T-cell (primary cell): Measurements from ENCODE around the gene ARID5B. TPM values are rescaled to one million over a fixed set of nuclear protein-coding genes. Genes with fewer than 3 reads are reported as not detected.

Experiments used
- ATAC-seq, 4 experiments: fragments of 200-7000 bp in 3 of 4; fragments of 150-1000 bp in 1 of 4; cut with Tn5 transposase; replicated peaks in 1 of 4; 1 replicate in 3 of 4; 2 replicates in 1 of 4; pipeline ENCODE4 v1.10.0; 2021; ENCODE audit warnings: moderate library complexity in 3 of 4, mild to moderate bottlenecking in 2 of 4, moderate number of reproducible peaks in 1 of 4
- CTCF ChIA-PET, 2 donors: fragments of 300-600 bp; sonication (Branson Sonifier 250); formaldehyde crosslinking; loops; one replicate each; lab custom pipeline; 2022; ENCODE audit warnings: antibody characterized with exemption in 2 of 2; lab: Charles Lee
- POLR2A ChIA-PET, 2 donors: fragments of 300-600 bp; sonication (Branson Sonifier 250); formaldehyde crosslinking; loops; one replicate each; lab custom pipeline; 2022; ENCODE audit warnings: antibody characterized with exemption in 2 of 2; lab: Charles Lee
- DNase-seq, 35 experiments: peaks; one replicate each; pipeline versions ENCODE4 v3.0.0 to v3.0.0-alpha.2; 2013 to 2023
- H3K27ac ChIP-seq: one replicate; pipeline ENCODE4 v1.5.1; 2013; ENCODE audit warnings: low read length
- H3K27me3 ChIP-seq, 2 experiments: replicated peaks in 1 of 2; 1 replicate in 1 of 2; 2 replicates in 1 of 2; pipeline versions ENCODE4 v1.6.1 to v1.7.0; 2013; ENCODE audit warnings: low read length in 1 of 2, mixed read lengths in 1 of 2; ENCODE audit not compliant: control insufficient read depth in 2 of 2, insufficient read depth in 2 of 2; ENCODE audit errors: extremely low read depth in 1 of 2
- H3K36me3 ChIP-seq, 2 donors: 1 replicate in 1 of 2; 2 replicates in 1 of 2; pipeline versions ENCODE4 v1.6.1 to v1.7.0; 2013; ENCODE audit warnings: low read length in 1 of 2; ENCODE audit not compliant: control insufficient read depth in 2 of 2, insufficient read depth in 1 of 2; ENCODE audit errors: extremely low read depth in 1 of 2
- H3K4me1 ChIP-seq, 2 experiments: 1 replicate in 1 of 2; 2 replicates in 1 of 2; pipeline versions ENCODE4 v1.6.1 to v1.7.0; 2013; ENCODE audit warnings: low read length in 2 of 2, mixed read lengths in 1 of 2; ENCODE audit not compliant: insufficient read depth in 2 of 2, control insufficient read depth in 1 of 2; ENCODE audit errors: extremely low read depth in 1 of 2
- H3K4me3 ChIP-seq, 2 donors: 1 replicate in 1 of 2; 2 replicates in 1 of 2; pipeline versions ENCODE4 v1.5.1 to v1.7.0; 2013; ENCODE audit warnings: mild to moderate bottlenecking in 2 of 2, low read length in 1 of 2, moderate library complexity in 1 of 2; ENCODE audit not compliant: control insufficient read depth in 1 of 2; ENCODE audit errors: extremely low read depth in 1 of 2
- H3K9me3 ChIP-seq: 2 replicates; pipeline ENCODE4 v1.7.0; 2013
- H3K27ac Mint-ChIP-seq, 2 donors: one replicate each; pipeline ENCODE4 v1.8.0; 2020 to 2021; ENCODE audit warnings: mild to moderate bottlenecking in 2 of 2, mixed read lengths in 2 of 2
- H3K27me3 Mint-ChIP-seq, 2 donors: one replicate each; pipeline ENCODE4 v1.8.0; 2021 to 2022; ENCODE audit warnings: mixed read lengths in 2 of 2
- H3K36me3 Mint-ChIP-seq: one replicate; pipeline ENCODE4 v1.8.0; 2021; ENCODE audit warnings: mixed read lengths
- H3K4me1 Mint-ChIP-seq, 3 donors: one replicate each; pipeline ENCODE4 v1.8.0; 2020 to 2022; ENCODE audit warnings: mixed read lengths in 3 of 3, mild to moderate bottlenecking in 1 of 3
- H3K4me3 Mint-ChIP-seq, 3 donors: one replicate each; pipeline ENCODE4 v1.8.0; 2020 to 2022; ENCODE audit warnings: mild to moderate bottlenecking in 3 of 3, mixed read lengths in 3 of 3, moderate library complexity in 3 of 3
- H3K9me3 Mint-ChIP-seq, 3 donors: one replicate each; pipeline ENCODE4 v1.8.0; 2020 to 2022; ENCODE audit warnings: mixed read lengths in 3 of 3
- WGBS: methylation state at CpG from one replicate; pipeline ENCODE4 v1.1.5; 2013; ENCODE audit warnings: missing lambda C conversion rate; ENCODE audit not compliant: insufficient coverage; 5-methylcytosine and 5-hydroxymethylcytosine counted together
- total RNA-seq, 35 experiments: library from RNA in 6 of 35; stranded (reverse) in 6 of 35; fragments of 120-200 nt in 1 of 35; gene quantifications; one replicate each; pipeline versions ENCODE4 v1.2.1 to v1.2.4 and lab custom pipeline; 2013 to 2026

Gene ARID5B
- total RNA-seq, 5 donors from 2014 or later (not counting 1 experiment from before 2014, with no cell fraction given): 34.0 to 75.5 (median 42.5) TPM

- ATAC-seq (no peak), DNase-seq (no peak)
- Histone ChIP-seq H3K9me3 (no peaks in the 10 kb centered on the region), H3K27me3 (no peaks in the 10 kb centered on the region), H3K4me1 (peaks cover 0 to 2% of the 10 kb centered on the region in 2 experiments), H3K36me3 (no peaks in the 10 kb centered on the region), H3K4me3 (no peak overlapping the region), H3K27ac (no peak overlapping the region)
- Mint-ChIP-seq H3K36me3 (peaks cover 3% of the 10 kb centered on the region), H3K4me3 (no peak overlapping the region), H3K27ac (no peak overlapping the region), H3K27me3 (no peaks in the 10 kb centered on the region), H3K4me1 (peaks cover 5 to 17% (median 7%) of the 10 kb centered on the region in 3 donors), H3K9me3 (peaks cover 7 to 11% (median 8%) of the 10 kb centered on the region in 3 donors)
- ChIA-PET POLR2A (no interaction called here), CTCF (no interaction called here)
- 86% methylated on average over 1 of the region's 4 CpGs for WGBS
These were observed 230.2 kb downstream of the ARID5B start for GRCh38 chr10:62131724-62132123.

DNA sequence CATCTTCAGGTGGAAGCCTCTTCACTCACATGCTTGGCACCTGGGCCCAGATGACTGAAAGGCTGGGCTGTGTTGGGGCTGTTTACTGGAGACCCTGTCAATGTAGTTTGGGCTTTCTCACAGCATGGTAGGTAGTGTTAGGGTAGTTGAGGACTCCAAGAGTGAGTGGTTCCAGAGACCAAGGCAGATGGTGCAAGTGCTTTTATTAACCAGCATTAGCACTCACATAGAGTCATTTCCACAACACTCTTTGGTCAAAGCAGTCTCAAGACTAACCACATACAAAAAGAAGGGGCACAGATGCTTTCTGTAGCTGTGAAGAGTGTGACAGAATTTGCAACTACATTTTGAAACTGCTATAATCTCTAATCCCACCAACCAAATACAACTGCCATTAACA is 232.1 kb downstream of the ARID5B start:
- DNase-seq: no peak
- no peak overlapping the region for H3K4me3 Mint-ChIP-seq
- H3K9me3 Mint-ChIP-seq: peaks cover 8 to 14% (median 10%) of the 10 kb centered on the region in 3 donors
- Histone ChIP-seq H3K4me3 (no peak overlapping the region), H3K4me1 (no peaks in the 10 kb centered on the region), H3K9me3 (no peaks in the 10 kb centered on the region), H3K36me3 (no peaks in the 10 kb centered on the region), H3K27me3 (no peaks in the 10 kb centered on the region), H3K27ac (no peak overlapping the region)
- H3K4me1 Mint-ChIP-seq: peaks cover 0 to 7% (median 3%) of the 10 kb centered on the region in 3 donors
- H3K36me3 Mint-ChIP-seq: peaks cover 3% of the 10 kb centered on the region
- no peaks in the 10 kb centered on the region for H3K27me3 Mint-ChIP-seq
- no peak overlapping the region for H3K27ac Mint-ChIP-seq
- ATAC-seq: no peak
- CTCF ChIA-PET: no interaction called here
- POLR2A ChIA-PET: no interaction called here

- Mint-ChIP-seq H3K4me3 (no peak overlapping the region), H3K36me3 (no peaks in the 10 kb centered on the region), H3K27ac (no peak overlapping the region), H3K9me3 (peaks cover 0 to 5% (median 5%) of the 10 kb centered on the region in 3 donors), H3K27me3 (no peaks in the 10 kb centered on the region), H3K4me1 (peaks cover 0 to 11% (median 5%) of the 10 kb centered on the region in 3 donors)
- WGBS: no CpG with 5 or more reads among the region's 3 CpGs
- H3K9me3 ChIP-seq: no peaks in the 10 kb centered on the region
- H3K4me3 ChIP-seq: no peak overlapping the region
- H3K27ac ChIP-seq: no peak overlapping the region
- ChIA-PET POLR2A (interaction anchor here in 1 of 2 donors (0.7 kb wide), 1 partner anchor 190 kb away, joined by 5 read pairs; no protein-coding TSS in a partner anchor), CTCF (interaction anchor here in 1 of 2 donors (0.7 kb wide), 1 partner anchor 295 kb away, joined by 6 read pairs; no protein-coding TSS in a partner anchor)
- H3K27me3 ChIP-seq: no peaks in the 10 kb centered on the region
- no peak for DNase-seq
- no peaks in the 10 kb centered on the region for H3K36me3 ChIP-seq
- no peak for ATAC-seq
- H3K4me1 ChIP-seq: no peaks in the 10 kb centered on the region
These were observed 235.4 kb downstream of the ARID5B start for GRCh38 chr10:62136931-62137330.

Other genes starting within 250 kb of the ARID5B start
- gene CABCOCO1, start 238.8 kb upstream of the ARID5B start, total RNA-seq: not detected